HG03095 (cell line): ENCODE data around the gene TMCC3.
"Not testable (repeated sequence)": the region's sequence is repeated elsewhere in the genome, so short reads cannot be mapped to it uniquely, and the experiment has no call there.

Source experiments
- ATAC-seq: cut with Tn5 transposase; IDR thresholded peaks from one replicate; pipeline ENCODE4 v1.9.1; 2021; ENCODE audit warnings: moderate library complexity; ENCODE audit not compliant: unreplicated experiment

TMCC3 gene

DNA sequence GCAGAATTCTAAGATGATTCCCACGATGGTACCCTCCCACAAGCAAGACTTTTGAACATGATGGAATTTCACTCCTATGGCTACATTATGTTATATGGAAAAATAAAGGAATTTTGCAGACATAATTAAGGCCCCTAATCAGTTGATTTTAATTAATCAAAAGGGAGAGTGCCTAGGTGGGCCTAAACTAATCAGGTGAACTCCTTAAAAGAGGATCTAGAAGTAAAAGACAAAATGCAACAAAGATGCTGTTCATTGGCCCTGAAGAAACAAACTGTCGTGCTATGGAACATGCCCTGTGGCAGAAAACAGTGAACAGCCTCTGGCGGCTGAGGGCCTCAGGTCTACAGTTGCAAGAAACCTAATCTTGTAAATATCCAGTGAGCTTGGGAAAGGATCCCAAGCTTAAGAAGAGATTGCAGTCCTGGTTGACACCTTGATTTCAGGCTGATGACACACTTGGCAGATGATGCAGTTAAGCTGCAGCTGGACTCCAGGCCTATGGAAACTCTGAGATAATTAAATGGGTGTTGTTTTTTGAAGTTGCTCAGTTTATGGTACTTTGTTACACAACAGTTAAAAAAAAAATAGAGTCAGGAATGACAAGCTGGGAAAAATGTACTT, 13.8 kb downstream of the TMCC3 start:
- ATAC-seq = no peak

DNA sequence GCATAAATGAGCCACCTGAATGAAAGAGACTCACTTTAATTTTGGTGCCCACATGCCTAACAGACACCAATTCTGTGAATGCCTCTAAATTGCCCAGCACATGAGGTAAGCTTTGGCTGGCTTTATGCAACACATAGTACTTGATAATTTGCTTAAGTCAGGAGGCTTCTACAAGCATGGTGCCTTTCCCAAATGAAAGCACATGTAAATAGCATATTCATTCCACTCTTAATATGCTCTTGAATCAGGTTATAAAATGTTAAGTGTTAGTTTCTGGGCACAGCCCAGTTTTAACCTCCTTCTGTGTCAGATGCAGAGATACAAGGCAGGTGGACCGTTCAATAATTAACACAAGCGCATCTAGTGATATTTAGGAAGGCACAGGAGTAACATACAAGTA, 15.6 kb downstream of the TMCC3 start:
- ATAC-seq = no peak

GRCh38 chr12:94633401-94633800, 17.0 kb downstream of the TMCC3 start:
- no peak for ATAC-seq

DNA sequence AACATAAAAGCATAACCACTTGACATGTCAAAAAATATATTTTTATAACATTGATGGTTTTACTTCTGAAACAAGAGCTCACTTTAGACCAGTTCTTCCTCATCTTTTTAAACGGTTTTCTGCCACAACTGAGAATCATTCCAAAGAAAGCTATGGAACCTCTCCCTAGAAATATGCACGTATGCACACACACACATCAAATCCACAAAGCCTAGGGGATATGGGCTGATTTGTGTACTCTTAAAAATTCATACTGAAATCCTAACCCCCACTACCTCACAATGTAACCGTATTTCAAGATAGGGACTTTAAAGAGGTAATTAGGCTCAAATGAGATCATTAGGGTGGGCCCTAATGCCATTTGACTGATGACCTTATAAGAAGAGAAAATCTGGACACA, 19.3 kb downstream of the TMCC3 start:
- no peak for ATAC-seq

GRCh38 chr12:94628819-94629472, 21.4 kb downstream of the TMCC3 start:
- no peak for ATAC-seq

- ATAC-seq = no peak
These were observed 22.0 kb downstream of the TMCC3 start for GRCh38 chr12:94628369-94628768.

DNA sequence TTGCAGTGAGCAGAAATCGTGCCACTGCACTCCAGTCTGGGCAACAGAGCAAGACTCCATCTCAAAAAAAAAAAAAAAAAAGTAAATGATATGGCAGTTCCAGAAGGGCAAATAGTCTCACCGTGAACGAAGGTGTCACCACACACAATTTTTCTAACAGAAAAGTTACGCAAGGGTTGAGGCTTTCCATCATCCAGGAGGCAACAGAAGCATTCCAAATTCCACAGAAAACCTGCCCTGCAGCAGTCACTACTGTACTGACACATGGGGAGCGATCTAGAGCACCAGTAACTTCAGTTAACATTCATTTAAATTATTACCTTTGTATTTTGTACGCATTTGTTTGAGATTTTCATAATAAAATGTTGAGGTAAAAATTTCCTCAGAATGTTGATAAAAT, 24.8 kb downstream of the TMCC3 start:
- no peak for ATAC-seq

- ATAC-seq = no peak
These were observed 27.0 kb downstream of the TMCC3 start for GRCh38 chr12:94623161-94623920.

GRCh38 chr12:94622475-94622874, 27.9 kb downstream of the TMCC3 start:
- ATAC-seq = no peak

- peak; percentile 94 for ATAC-seq
These were observed 28.5 kb downstream of the TMCC3 start for GRCh38 chr12:94621662-94622359.

GRCh38 chr12:94620621-94621020, 29.7 kb downstream of the TMCC3 start:
- ATAC-seq = no peak

DNA sequence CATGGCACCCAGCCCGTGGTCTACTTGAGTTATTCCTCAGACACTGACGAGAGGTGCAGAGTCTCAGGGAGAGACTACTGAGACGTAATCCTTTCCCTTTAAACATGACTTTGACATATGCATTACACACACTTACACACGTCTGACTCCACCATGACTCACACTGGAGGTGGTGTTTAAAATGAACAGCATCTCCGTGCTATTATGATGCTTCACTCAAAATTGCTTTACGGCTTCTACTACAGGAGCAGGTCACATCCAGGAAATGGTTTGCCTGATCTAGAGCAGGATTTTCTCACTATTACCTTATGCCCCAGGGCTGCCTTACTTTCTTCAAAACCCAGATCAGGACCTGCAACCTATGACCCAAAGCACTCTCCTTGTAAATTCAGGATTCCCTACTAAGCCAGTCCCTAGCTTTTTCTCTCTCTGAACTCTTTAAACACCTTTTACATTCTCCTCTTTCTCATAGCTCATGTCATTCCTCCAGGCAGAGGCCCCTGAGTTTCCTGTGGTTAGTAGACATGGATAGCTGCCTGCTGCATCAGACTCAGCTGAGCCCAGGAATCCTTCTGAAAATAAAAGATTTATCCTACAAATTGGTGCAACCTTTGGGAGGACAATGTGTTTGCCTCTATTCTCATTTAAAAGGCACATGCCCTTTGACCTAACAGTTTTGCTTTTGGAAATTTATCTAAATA, 31.2 kb downstream of the TMCC3 start:
- no peak for ATAC-seq

- ATAC-seq = no peak
These were observed 33.3 kb downstream of the TMCC3 start for GRCh38 chr12:94617101-94617500.

- no peak for ATAC-seq
These were observed 34.1 kb downstream of the TMCC3 start for GRCh38 chr12:94616203-94616729.

GRCh38 chr12:94615260-94616181, 34.8 kb downstream of the TMCC3 start:
- ATAC-seq = no peak

- no peak for ATAC-seq
These were observed 36.1 kb downstream of the TMCC3 start for GRCh38 chr12:94614288-94614721.

- no peak for ATAC-seq
These were observed 40.4 kb downstream of the TMCC3 start for GRCh38 chr12:94609917-94610443.

GRCh38 chr12:94606810-94607209, 43.5 kb downstream of the TMCC3 start:
- not testable (repeated sequence) for ATAC-seq

- ATAC-seq = no peak
These were observed 46.0 kb downstream of the TMCC3 start for GRCh38 chr12:94604366-94604698.
